Keratinocyte (primary cell): Measurements from ENCODE around the gene MUC15. TPM values are rescaled to one million over a fixed set of nuclear protein-coding genes. Genes with fewer than 3 reads are reported as not detected.

Experiments used
- DNase-seq: peaks from one replicate; pipeline ENCODE4 v3.0.0-alpha.2; 2011; ENCODE audit warnings: low read depth, missing footprints, low spot score
- FAIRE-seq: peaks from 2 replicates; lab custom pipeline; 2011; peaks lifted over from hg19 to GRCh38; lab: Jason Lieb, UNC
- H2AFZ ChIP-seq: 2 replicates; pipeline ENCODE4 v1.6.0; 2012; ENCODE audit warnings: low read length, control low read depth, inconsistent platforms; ENCODE audit not compliant: control insufficient read depth
- H3K27ac ChIP-seq: 2 replicates; pipeline ENCODE4 v1.5.1; 2011; ENCODE audit warnings: low read length; ENCODE audit not compliant: control insufficient read depth, insufficient read depth
- H3K27me3 ChIP-seq: 3 replicates; pipeline ENCODE4 v1.6.0; 2011; ENCODE audit warnings: low read length; ENCODE audit not compliant: control insufficient read depth, insufficient read depth; ENCODE audit errors: extremely low read depth
- H3K36me3 ChIP-seq, 2 experiments: 2 replicates in 1 of 2; 3 replicates in 1 of 2; pipeline ENCODE4 v1.5.1; 2011; ENCODE audit warnings: low read length in 2 of 2, mild to moderate bottlenecking in 1 of 2; ENCODE audit not compliant: control insufficient read depth in 2 of 2, insufficient read depth in 2 of 2; ENCODE audit errors: extremely low read depth in 1 of 2
- H3K4me1 ChIP-seq: 3 replicates; pipeline ENCODE4 v1.5.1; 2011; ENCODE audit warnings: low read length; ENCODE audit not compliant: control insufficient read depth, insufficient read depth; ENCODE audit errors: extremely low read depth
- H3K4me2 ChIP-seq: 3 replicates; pipeline ENCODE4 v1.6.0; 2011; ENCODE audit warnings: low read depth, low read length; ENCODE audit not compliant: control insufficient read depth, insufficient read depth; ENCODE audit errors: extremely low read depth
- H3K4me3 ChIP-seq, 3 experiments: fragments of 200-600 bp in 1 of 3; sonication (generic) in 1 of 3; 2 replicates in 2 of 3; 3 replicates in 1 of 3; pipeline ENCODE4 v1.5.1; 2011 to 2016; ENCODE audit warnings: low read length in 3 of 3, mild to moderate bottlenecking in 3 of 3, control low read depth in 2 of 3, inconsistent platforms in 1 of 3, low read depth in 1 of 3, mixed read lengths in 1 of 3, mixed run types in 1 of 3, moderate library complexity in 1 of 3; ENCODE audit not compliant: control insufficient read depth in 2 of 3, insufficient read depth in 2 of 3; ENCODE audit errors: extremely low read depth in 1 of 3
- H3K79me2 ChIP-seq: 2 replicates; pipeline ENCODE4 v1.6.0; 2012; ENCODE audit warnings: low read length; ENCODE audit not compliant: control insufficient read depth, insufficient read depth
- H3K9ac ChIP-seq: 3 replicates; pipeline ENCODE4 v1.6.0; 2011; ENCODE audit warnings: low read length; ENCODE audit not compliant: control insufficient read depth, insufficient read depth; ENCODE audit errors: extremely low read depth
- H3K9me1 ChIP-seq: 3 replicates; pipeline ENCODE4 v1.6.0; 2011; ENCODE audit warnings: low read length; ENCODE audit not compliant: control insufficient read depth, insufficient read depth; ENCODE audit errors: extremely low read depth
- H3K9me3 ChIP-seq: 2 replicates; pipeline ENCODE4 v1.5.1; 2012; ENCODE audit warnings: low read depth, low read length; ENCODE audit not compliant: control insufficient read depth
- H4K20me1 ChIP-seq: 3 replicates; pipeline ENCODE4 v1.6.0; 2011; ENCODE audit warnings: low read length; ENCODE audit not compliant: control insufficient read depth, insufficient read depth; ENCODE audit errors: extremely low read depth
- CTCF ChIP-seq, 3 experiments: IDR thresholded peaks in 1 of 3; conservative IDR thresholded peaks in 1 of 3; optimal IDR thresholded peaks in 1 of 3; 2 replicates in 2 of 3; 3 replicates in 1 of 3; pipeline versions ENCODE3 to v1.5.1; 2011; ENCODE audit warnings: low read length in 3 of 3, mild to moderate bottlenecking in 3 of 3, moderate library complexity in 2 of 3, control low read depth in 1 of 3, inconsistent platforms in 1 of 3; ENCODE audit not compliant: insufficient read depth in 2 of 3; ENCODE audit errors: extremely low read depth in 1 of 3
- EZH2 ChIP-seq: IDR thresholded peaks from one replicate; pipeline ENCODE4 v1.6.1; 2012; ENCODE audit warnings: inconsistent platforms, mild to moderate bottlenecking, low read length, moderate library complexity
- dilution Hi-C: fragments of 300-500 bp; cut with MboI; formaldehyde crosslinking; loops from one replicate; pipeline ENCODE4 v1.7.0; 2020; ENCODE audit warnings: low sequenced_read_pairs; ENCODE audit not compliant: extremely low pct_ligation_motif_present
- polyA plus RNA-seq, 5 experiments: library from polyadenylated mRNA; depleted of rRNA in 3 of 5; stranded (reverse) in 3 of 5; stranded (forward) in 1 of 5; unstranded in 1 of 5; fragments of >200 nt; gene quantifications; 1 replicate in 1 of 5; 2 replicates in 3 of 5; 3 replicates in 1 of 5; pipeline versions ENCODE4 v1.2.1 to v1.2.3, GENCODE V29; 2011 to 2012; ENCODE audit warnings: missing spikeins in 2 of 5, low read depth in 1 of 5, low replicate concordance in 1 of 5

The MUC15 gene
- polyA plus RNA-seq, 1 donor (not counting 4 experiments of a cell fraction or from before 2014, with no cell fraction given): 1.5 TPM

- DNase-seq (no peak), FAIRE-seq (no peak)
- Histone ChIP-seq H4K20me1 (no peaks in the 10 kb centered on the region), H3K27me3 (no peaks in the 10 kb centered on the region), H3K9me1 (no peaks in the 10 kb centered on the region), H3K4me3 (no peak overlapping the region), H2AFZ (no peak overlapping the region), H3K79me2 (no peaks in the 10 kb centered on the region), H3K4me2 (no peak overlapping the region), H3K36me3 (no peaks in the 10 kb centered on the region), H3K4me1 (no peaks in the 10 kb centered on the region), H3K9me3 (no peaks in the 10 kb centered on the region), H3K9ac (no peak overlapping the region), H3K27ac (no peak overlapping the region)
- dilution Hi-C loops: no loop called here
- TF ChIP-seq CTCF (optimal IDR thresholded peaks at IDR 0.05 in 1 of 3, IDR thresholded peaks at IDR 0.05 in 1 of 3, conservative IDR thresholded peaks at IDR 0.05 in 1 of 3; ENCODE audit: extremely low read depth in 1 of 3, insufficient read depth in 2 of 3, low read length in 3 of 3): no peak
- TF ChIP-seq EZH2: no peak
Observed at GRCh38 chr11:26549176-26549575, 22.9 kb downstream of the MUC15 start.

GRCh38 chr11:26541870-26542269 lies 30.2 kb downstream of the MUC15 start:
- no peak for FAIRE-seq
- H3K79me2 ChIP-seq: no peaks in the 10 kb centered on the region
- no peak overlapping the region for H2AFZ ChIP-seq
- H3K36me3 ChIP-seq: no peaks in the 10 kb centered on the region
- no peaks in the 10 kb centered on the region for H3K9me1 ChIP-seq
- no peaks in the 10 kb centered on the region for H3K4me1 ChIP-seq
- no peak overlapping the region for H3K27ac ChIP-seq
- H3K9ac ChIP-seq: no peak overlapping the region
- H3K9me3 ChIP-seq: no peaks in the 10 kb centered on the region
- no peak overlapping the region for H3K4me3 ChIP-seq
- H3K27me3 ChIP-seq: no peaks in the 10 kb centered on the region
- TF ChIP-seq EZH2: no peak
- no peak for TF ChIP-seq CTCF (optimal IDR thresholded peaks at IDR 0.05 in 1 of 3, IDR thresholded peaks at IDR 0.05 in 1 of 3, conservative IDR thresholded peaks at IDR 0.05 in 1 of 3; ENCODE audit: extremely low read depth in 1 of 3, insufficient read depth in 2 of 3, low read length in 3 of 3)
- DNase-seq: no peak
- no peak overlapping the region for H3K4me2 ChIP-seq
- H4K20me1 ChIP-seq: no peaks in the 10 kb centered on the region
- dilution Hi-C loops: no loop called here
